ENCODE data around the gene CX3CR1. TPM values are rescaled to one million over a fixed set of nuclear protein-coding genes. Genes with fewer than 3 reads are reported as not detected.

CX3CR1 gene
- total RNA-seq, 1 donor from 2014 or later = not detected

DNA sequence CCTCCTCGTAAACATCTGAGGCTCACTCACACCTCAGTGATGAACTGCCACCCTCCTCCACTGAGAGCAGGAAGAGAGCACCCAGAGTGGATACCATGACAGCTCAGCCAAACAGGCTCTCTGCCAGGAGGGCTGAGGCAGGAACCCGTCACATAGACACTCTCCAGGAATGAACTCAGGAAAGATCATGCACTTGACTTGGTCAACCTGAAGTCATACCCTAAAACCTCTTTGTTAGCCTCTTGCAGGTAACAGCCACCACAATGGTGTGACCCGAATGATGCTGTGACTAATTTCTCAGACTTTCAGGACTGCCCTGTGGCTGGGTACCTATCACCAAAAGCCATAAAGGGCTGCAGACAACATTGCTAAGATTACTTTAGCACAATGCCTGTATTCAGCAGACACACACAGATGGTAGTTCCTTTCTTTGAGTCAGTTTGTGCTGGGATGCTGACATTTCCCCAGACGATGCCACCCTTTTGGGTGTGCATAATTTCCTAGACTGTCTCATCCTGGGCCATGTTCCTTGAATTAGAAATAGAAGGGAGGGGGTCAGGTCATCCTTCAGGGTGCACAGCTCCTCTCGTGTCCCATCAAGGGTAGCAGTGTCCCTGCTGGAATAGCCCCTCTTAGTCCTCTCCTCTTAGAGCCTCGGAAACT lies 30.3 kb downstream of the CX3CR1 start:
- Histone ChIP-seq H3K4me3 (no peak overlapping the region), H3K4me1 (peaks cover 8% of the 10 kb centered on the region), H3F3A (ENCODE audit: low read depth) (no peaks in the 10 kb centered on the region), H3K27ac (no peak overlapping the region), H4K20me1 (ENCODE audit: low read depth) (no peaks in the 10 kb centered on the region), H3K9ac (no peak overlapping the region), H3K36me3 (no peaks in the 10 kb centered on the region), H3K79me2 (ENCODE audit: low read depth) (no peaks in the 10 kb centered on the region), H3K4me2 (no peak overlapping the region), H3K27me3 (no peaks in the 10 kb centered on the region), H2AFZ (replicated peaks) (no peak overlapping the region), H3K9me3 (ENCODE audit: low read depth) (no peaks in the 10 kb centered on the region)
- TF ChIP-seq, protein P1, sequence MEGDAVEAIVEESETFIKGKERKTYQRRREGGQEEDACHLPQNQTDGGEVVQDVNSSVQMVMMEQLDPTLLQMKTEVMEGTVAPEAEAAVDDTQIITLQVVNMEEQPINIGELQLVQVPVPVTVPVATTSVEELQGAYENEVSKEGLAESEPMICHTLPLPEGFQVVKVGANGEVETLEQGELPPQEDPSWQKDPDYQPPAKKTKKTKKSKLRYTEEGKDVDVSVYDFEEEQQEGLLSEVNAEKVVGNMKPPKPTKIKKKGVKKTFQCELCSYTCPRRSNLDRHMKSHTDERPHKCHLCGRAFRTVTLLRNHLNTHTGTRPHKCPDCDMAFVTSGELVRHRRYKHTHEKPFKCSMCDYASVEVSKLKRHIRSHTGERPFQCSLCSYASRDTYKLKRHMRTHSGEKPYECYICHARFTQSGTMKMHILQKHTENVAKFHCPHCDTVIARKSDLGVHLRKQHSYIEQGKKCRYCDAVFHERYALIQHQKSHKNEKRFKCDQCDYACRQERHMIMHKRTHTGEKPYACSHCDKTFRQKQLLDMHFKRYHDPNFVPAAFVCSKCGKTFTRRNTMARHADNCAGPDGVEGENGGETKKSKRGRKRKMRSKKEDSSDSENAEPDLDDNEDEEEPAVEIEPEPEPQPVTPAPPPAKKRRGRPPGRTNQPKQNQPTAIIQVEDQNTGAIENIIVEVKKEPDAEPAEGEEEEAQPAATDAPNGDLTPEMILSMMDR (IDR thresholded peaks at IDR 0.05) = no peak
- no peak for TF ChIP-seq EZH2 (IDR thresholded peaks at IDR 0.05)
- TF ChIP-seq EZH2phosphoT487 (IDR thresholded peaks at IDR 0.05) = no peak
- no peaks in the 10 kb centered on the region for H3K4me1 Mint-ChIP-seq
- H3K4me3 Mint-ChIP-seq = no peak overlapping the region
- H3K27ac Mint-ChIP-seq = no peak overlapping the region
- H3K36me3 Mint-ChIP-seq = no peaks in the 10 kb centered on the region
- no peak for DNase-seq (ENCODE audit: low spot score)
- no peaks in the 10 kb centered on the region for H3K9me3 Mint-ChIP-seq
- H3K27me3 Mint-ChIP-seq (ENCODE audit: insufficient read depth, low read depth) = peaks cover 6% of the 10 kb centered on the region

DNA sequence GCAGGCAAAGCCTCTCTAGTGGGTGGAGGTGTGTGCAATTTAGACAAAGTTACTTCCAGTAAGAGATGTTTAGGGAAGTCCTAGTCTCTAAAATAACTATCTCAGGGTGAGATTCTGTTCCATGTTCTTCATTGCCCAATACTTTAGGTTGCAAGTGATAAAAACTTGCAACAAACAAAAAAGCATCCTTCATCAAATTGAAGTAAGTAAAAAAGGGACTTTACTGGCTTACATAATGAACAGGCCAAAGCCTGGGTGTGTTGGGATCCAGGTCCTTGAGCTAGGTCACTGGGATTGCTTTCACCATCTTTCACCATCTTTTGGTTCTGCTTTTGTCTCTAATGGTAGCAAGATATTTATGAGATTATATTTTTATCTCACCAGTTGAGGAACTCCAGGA lies 38.3 kb downstream of the CX3CR1 start:
- H3K9ac ChIP-seq = no peak overlapping the region
- H3K4me1 Mint-ChIP-seq = no peaks in the 10 kb centered on the region
- peaks cover 9% of the 10 kb centered on the region for H3K4me1 ChIP-seq
- H3K4me3 Mint-ChIP-seq = no peak overlapping the region
- no peak overlapping the region for H3K27ac Mint-ChIP-seq
- no peaks in the 10 kb centered on the region for H3K9me3 Mint-ChIP-seq
- H3K36me3 ChIP-seq = no peaks in the 10 kb centered on the region
- H3K27ac ChIP-seq = no peak overlapping the region
- H4K20me1 ChIP-seq (ENCODE audit: low read depth) = no peaks in the 10 kb centered on the region
- TF ChIP-seq EZH2phosphoT487 (IDR thresholded peaks at IDR 0.05) (no peak), EZH2 (IDR thresholded peaks at IDR 0.05) (no peak)
- TF ChIP-seq, protein P1 (IDR thresholded peaks at IDR 0.05) = no peak
- H3K4me2 ChIP-seq = no peak overlapping the region
- H3K27me3 Mint-ChIP-seq (ENCODE audit: insufficient read depth, low read depth) = peaks cover 2% of the 10 kb centered on the region
- H3K36me3 Mint-ChIP-seq = no peaks in the 10 kb centered on the region
- no peaks in the 10 kb centered on the region for H3K27me3 ChIP-seq
- H3K4me3 ChIP-seq = no peak overlapping the region
- H2AFZ ChIP-seq (replicated peaks) = no peak overlapping the region
- no peaks in the 10 kb centered on the region for H3K9me3 ChIP-seq (ENCODE audit: low read depth)
- no peaks in the 10 kb centered on the region for H3K79me2 ChIP-seq (ENCODE audit: low read depth)
- no peak for DNase-seq (ENCODE audit: low spot score)
- no peaks in the 10 kb centered on the region for H3F3A ChIP-seq (ENCODE audit: low read depth)

DNA sequence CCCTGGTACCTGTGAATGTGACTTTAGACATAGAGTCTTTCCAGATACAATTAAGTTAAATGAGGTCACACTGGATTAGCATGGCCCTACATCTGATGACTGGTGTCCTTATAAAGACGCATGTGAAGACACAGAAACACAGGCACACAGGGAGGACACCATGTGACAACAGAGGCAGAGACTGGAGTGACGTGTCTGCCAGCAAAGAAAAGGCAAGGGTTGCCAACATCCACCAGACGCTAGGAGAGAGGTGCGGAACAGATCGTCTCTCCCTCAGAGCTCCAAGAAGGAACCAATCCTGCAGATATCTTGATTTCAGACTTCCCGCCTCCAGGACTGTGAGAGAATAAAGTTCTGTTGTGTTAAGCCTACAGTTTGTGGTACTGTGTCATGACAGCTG lies 42.8 kb downstream of the CX3CR1 start:
- no peak for DNase-seq (ENCODE audit: low spot score)
- Histone ChIP-seq H3K4me2 (no peak overlapping the region), H4K20me1 (ENCODE audit: low read depth) (no peaks in the 10 kb centered on the region), H3K4me1 (no peaks in the 10 kb centered on the region), H2AFZ (replicated peaks) (no peak overlapping the region), H3K27me3 (no peaks in the 10 kb centered on the region), H3K4me3 (no peak overlapping the region), H3K9me3 (ENCODE audit: low read depth) (no peaks in the 10 kb centered on the region), H3K9ac (no peak overlapping the region), H3K79me2 (ENCODE audit: low read depth) (no peaks in the 10 kb centered on the region), H3K27ac (no peak overlapping the region), H3F3A (ENCODE audit: low read depth) (no peaks in the 10 kb centered on the region), H3K36me3 (no peaks in the 10 kb centered on the region)
- Mint-ChIP-seq H3K36me3 (no peaks in the 10 kb centered on the region), H3K4me3 (no peak overlapping the region), H3K4me1 (no peaks in the 10 kb centered on the region), H3K27me3 (ENCODE audit: insufficient read depth, low read depth) (peaks cover 5% of the 10 kb centered on the region), H3K9me3 (no peaks in the 10 kb centered on the region), H3K27ac (no peak overlapping the region)
- TF ChIP-seq EZH2 (IDR thresholded peaks at IDR 0.05) (no peak), EZH2phosphoT487 (IDR thresholded peaks at IDR 0.05) (no peak)
- TF ChIP-seq, protein P1 (IDR thresholded peaks at IDR 0.05) = no peak

Data from neural progenitor cell (in vitro differentiated cells).